Measurements from ENCODE around the gene CXCL17.

- TF ChIP-seq CTCF (IDR thresholded peaks at IDR 0.05; ENCODE audit: low read depth, low read length), result no peak
- no peak for TF ChIP-seq EZH2phosphoT487 (IDR thresholded peaks at IDR 0.05; ENCODE audit: low read depth)
Observed at GRCh38 chr19:42403586-42403985, 39.2 kb downstream of the CXCL17 start.
